ENCODE measurements around the gene DENND2A. TPM values are rescaled to one million over a fixed set of nuclear protein-coding genes. Genes with fewer than 3 reads are reported as not detected.
"Not testable (repeated sequence)": the region's sequence is repeated elsewhere in the genome, so short reads cannot be mapped to it uniquely, and the experiment has no call there.

DENND2A gene
- polyA plus RNA-seq, 1 donor from 2014 or later: not detected

DNA sequence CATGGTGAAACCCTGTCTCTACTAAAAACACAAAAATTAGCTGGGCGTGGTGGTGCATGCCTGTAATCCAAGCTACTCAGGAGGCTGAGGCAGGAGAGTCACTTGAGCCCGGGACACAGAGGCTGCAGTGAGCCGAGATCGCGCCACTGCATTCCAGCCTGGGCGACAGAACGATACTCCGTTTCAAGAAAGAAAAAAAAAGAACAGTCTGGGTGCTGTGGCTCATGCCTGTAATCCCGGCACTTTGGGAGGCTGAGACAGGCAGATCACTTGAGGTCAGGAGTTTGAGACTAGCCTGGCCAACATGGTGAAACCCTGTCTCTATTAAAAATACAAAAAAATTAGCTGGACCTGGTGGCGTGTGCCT is 15.4 kb downstream of the DENND2A start:
- not testable (repeated sequence) for H3K36me3 Mint-ChIP-seq, H3K4me1 Mint-ChIP-seq, H3K27ac Mint-ChIP-seq, H3K9me3 Mint-ChIP-seq, H3K27me3 Mint-ChIP-seq, H3K4me3 Mint-ChIP-seq

DNA sequence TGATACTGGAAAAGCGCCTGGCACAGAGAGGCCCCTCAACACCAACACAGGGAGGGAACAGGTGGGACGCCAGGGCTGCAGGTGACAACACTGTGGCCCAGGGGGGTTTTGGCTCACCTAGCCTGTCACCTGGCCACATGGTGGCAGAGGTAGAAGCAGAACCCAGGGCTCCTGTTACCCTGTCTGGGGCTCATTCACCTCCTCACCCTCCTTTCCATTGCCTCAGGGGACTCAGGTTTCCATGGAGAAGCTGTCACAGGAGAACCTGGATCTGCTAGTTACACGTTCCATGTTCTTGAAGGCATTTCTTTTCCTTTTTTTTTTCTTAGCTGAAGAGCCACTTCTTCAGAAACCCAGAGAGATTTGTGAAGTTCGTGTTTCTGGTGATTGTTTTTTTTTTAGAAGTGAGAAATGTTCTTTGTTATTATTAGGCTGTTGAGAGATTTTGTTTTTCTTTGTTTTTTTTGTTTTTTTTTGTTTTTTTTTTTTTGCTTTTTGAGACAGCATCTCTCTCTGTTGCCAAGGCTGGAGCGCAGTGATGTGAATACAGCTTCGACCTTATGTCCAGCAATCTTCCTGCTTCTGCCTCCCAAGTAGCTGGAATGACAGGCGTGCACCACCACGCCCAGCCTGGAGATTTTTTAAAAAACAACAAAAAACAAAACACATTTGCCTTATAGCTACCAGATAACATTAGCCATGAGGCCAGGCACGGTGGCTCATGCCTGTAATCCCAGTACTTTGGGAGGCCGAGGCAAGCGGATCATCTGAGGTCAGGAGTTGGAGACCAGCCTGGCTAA is 16.0 kb downstream of the DENND2A start:
- Mint-ChIP-seq H3K27me3 (no peaks in the 10 kb centered on the region), H3K27ac (no peak overlapping the region), H3K4me3 (peak overlapping the region in 1 of 4 donors; percentile 58), H3K4me1 (peaks cover 0 to 4% (median 2%) of the 10 kb centered on the region in 3 donors), H3K36me3 (peaks cover 1% of the 10 kb centered on the region), H3K9me3 (no peaks in the 10 kb centered on the region)

- Mint-ChIP-seq H3K27ac (no peak overlapping the region), H3K9me3 (no peaks in the 10 kb centered on the region), H3K4me3 (peak overlapping the region in 1 of 4 donors; percentile 58), H3K27me3 (no peaks in the 10 kb centered on the region), H3K36me3 (peaks cover 1% of the 10 kb centered on the region), H3K4me1 (peaks cover 0 to 4% (median 2%) of the 10 kb centered on the region in 3 donors)
Measured at GRCh38 chr7:140623980-140624379, 16.6 kb downstream of the DENND2A start.

DNA sequence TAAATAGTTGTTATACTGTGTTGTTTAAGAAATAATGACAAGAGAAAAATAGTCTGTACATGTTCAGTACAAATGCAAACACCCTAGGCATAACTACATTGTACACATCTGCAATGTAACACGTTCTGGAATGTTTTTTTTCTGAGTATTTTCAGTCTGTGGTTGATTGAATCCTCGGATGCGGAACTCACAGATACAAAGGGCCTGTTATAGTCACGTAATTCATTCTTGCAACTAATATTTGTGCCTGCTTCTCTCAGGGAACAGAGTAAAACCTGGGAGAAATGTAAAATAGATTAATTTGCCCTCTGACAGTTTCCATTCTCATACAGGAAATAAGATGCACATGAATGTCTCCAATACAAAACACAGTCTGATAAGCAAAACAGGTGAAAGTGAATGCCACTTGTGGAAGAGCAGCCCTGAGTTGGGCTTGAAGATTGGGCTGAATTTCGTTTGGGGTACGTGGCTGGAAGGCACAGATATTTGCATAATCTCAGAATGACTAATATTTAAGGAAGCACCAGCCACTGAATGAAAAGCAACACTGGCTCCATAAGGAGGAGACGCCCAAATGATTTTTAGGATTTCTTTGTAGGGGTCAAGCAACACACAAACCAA is 19.1 kb downstream of the DENND2A start:
- H3K36me3 Mint-ChIP-seq: peaks cover 1% of the 10 kb centered on the region
- H3K27ac Mint-ChIP-seq: peak overlapping the region in 1 of 3 donors; percentile 43
- H3K4me1 Mint-ChIP-seq: peaks cover 0 to 4% (median 2%) of the 10 kb centered on the region in 3 donors

DNA sequence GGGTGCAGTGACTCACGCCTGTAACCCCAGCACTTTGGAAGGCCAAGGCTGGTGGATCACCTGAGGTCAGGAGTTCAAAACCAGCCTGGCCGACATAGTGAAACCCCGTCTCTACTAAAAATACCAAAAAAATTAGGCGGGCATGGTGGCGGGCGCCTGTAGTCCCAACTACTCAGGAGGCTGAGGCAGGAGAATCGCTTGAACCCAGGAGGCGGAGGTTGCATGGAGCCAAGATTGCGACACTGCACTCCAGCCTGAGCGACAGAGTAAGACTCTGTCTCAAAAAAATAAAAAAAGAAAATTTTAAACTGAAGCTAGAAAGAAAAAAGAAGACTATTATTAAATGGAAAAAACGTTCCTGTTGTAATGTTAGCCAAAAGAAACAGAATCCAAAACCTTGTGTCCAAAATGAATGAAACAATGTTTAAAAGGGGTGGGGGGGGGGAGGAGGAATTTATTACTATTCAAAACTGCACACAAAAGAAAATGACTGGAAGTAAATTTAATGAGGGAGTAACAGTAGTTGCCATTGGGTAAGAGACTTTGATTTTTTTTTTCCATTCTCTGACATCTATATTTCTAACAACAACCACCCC is 20.6 kb downstream of the DENND2A start:
- not testable (repeated sequence) for H3K9me3 Mint-ChIP-seq, H3K4me3 Mint-ChIP-seq

More for the DNA sequence above, 19.1 kb downstream of the DENND2A start:
- no peak overlapping the region for H3K4me3 Mint-ChIP-seq
- H3K9me3 Mint-ChIP-seq: no peaks in the 10 kb centered on the region
- H3K27me3 Mint-ChIP-seq: no peaks in the 10 kb centered on the region

GRCh38 chr7:140619176-140619575 is 21.4 kb downstream of the DENND2A start:
- peaks cover 0 to 4% (median 2%) of the 10 kb centered on the region in 3 donors for H3K4me1 Mint-ChIP-seq
- no peaks in the 10 kb centered on the region for H3K9me3 Mint-ChIP-seq
- no peak overlapping the region for H3K4me3 Mint-ChIP-seq
- H3K27ac Mint-ChIP-seq: no peak overlapping the region
- H3K36me3 Mint-ChIP-seq: no peaks in the 10 kb centered on the region
- H3K27me3 Mint-ChIP-seq: no peaks in the 10 kb centered on the region

More for the DNA sequence above, 20.6 kb downstream of the DENND2A start:
- H3K27ac Mint-ChIP-seq, H3K36me3 Mint-ChIP-seq, H3K4me1 Mint-ChIP-seq, H3K27me3 Mint-ChIP-seq: not testable (repeated sequence)

DNA sequence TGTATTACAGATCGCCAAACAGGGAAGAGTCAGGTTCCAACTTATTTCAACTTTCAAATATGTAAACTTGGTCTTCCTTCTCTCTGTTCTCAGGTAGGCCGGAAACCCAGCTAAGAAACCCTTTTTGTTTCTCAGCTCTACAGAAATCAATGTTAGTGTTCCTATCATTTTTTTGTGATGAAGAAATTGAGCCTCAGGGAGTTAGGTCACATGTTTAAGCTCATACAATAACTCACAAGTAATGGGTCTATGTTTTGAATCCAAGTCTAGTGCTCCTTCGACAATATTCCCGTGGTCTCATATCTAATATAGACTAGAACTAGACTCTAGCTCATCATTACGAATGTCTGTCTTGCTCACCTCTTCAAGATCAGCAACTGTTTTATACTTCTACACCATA is 22.3 kb downstream of the DENND2A start:
- Mint-ChIP-seq H3K4me1 (peaks cover 0 to 4% (median 2%) of the 10 kb centered on the region in 3 donors), H3K9me3 (no peaks in the 10 kb centered on the region), H3K4me3 (no peak overlapping the region), H3K27me3 (no peaks in the 10 kb centered on the region), H3K36me3 (no peaks in the 10 kb centered on the region), H3K27ac (no peak overlapping the region)

GRCh38 chr7:140617081-140617480 is 23.5 kb downstream of the DENND2A start:
- no peaks in the 10 kb centered on the region for H3K36me3 Mint-ChIP-seq
- H3K27ac Mint-ChIP-seq: no peak overlapping the region
- no peak overlapping the region for H3K4me3 Mint-ChIP-seq
- no peaks in the 10 kb centered on the region for H3K27me3 Mint-ChIP-seq
- peaks cover 0 to 4% (median 2%) of the 10 kb centered on the region in 3 donors for H3K4me1 Mint-ChIP-seq
- no peaks in the 10 kb centered on the region for H3K9me3 Mint-ChIP-seq

GRCh38 chr7:140616328-140616727 is 24.3 kb downstream of the DENND2A start:
- Mint-ChIP-seq H3K4me1 (no peaks in the 10 kb centered on the region), H3K27ac (no peak overlapping the region), H3K27me3 (no peaks in the 10 kb centered on the region), H3K9me3 (no peaks in the 10 kb centered on the region), H3K4me3 (no peak overlapping the region), H3K36me3 (no peaks in the 10 kb centered on the region)

GRCh38 chr7:140611641-140612040 is 29.0 kb downstream of the DENND2A start:
- no peaks in the 10 kb centered on the region for H3K36me3 Mint-ChIP-seq
- peaks cover 1% of the 10 kb centered on the region for H3K27me3 Mint-ChIP-seq
- no peak overlapping the region for H3K27ac Mint-ChIP-seq
- H3K4me3 Mint-ChIP-seq: no peak overlapping the region
- H3K4me1 Mint-ChIP-seq: no peaks in the 10 kb centered on the region
- no peaks in the 10 kb centered on the region for H3K9me3 Mint-ChIP-seq

DNA sequence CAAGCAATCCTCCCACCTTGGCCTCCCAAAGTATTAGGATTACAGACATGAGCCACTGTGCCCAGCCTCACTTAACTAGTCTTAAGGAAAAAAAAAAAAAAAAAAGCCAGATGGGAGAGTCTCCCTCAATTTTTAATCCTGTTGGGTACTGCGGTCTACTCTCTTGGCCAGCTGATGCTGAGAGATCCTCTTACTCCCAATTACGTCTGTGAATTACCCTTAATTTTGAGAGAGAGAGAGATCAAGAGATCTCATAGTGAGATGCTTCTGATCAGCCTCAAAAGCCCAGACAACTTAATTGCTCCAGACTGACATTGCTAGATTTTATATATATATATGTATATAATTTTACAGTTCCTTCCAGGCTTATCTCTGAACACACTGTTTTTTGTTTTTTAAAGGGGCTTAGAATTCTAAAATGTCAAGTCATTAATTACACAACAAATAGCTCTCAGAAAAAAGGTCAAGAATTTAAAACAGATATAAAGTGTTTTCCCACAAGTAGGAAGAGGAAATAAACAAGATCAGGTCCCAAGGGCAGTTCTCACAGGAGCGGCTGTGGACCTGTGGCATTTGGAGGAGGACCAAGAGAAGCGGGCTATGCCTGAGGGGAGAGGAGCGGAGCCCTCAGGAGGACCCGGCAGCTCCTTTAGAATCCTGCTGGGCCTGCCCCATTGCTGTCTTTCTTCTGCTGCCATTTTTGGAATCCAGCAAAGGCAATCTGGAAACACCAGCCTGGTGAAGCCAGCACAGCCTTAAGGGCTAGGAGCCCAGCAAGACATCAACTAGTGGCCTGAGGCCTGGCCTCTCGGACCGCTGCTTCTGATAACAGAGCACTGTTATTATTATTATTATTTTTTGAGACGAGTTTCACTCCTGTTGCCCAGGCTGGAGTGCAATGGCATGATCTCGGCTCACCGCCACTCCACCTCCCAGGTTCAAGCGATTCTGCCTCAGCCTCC is 30.1 kb downstream of the DENND2A start:
- H3K27me3 Mint-ChIP-seq: peaks cover 1% of the 10 kb centered on the region
- no peaks in the 10 kb centered on the region for H3K36me3 Mint-ChIP-seq
- H3K27ac Mint-ChIP-seq: no peak overlapping the region
- H3K4me3 Mint-ChIP-seq: no peak overlapping the region
- no peaks in the 10 kb centered on the region for H3K9me3 Mint-ChIP-seq
- no peaks in the 10 kb centered on the region for H3K4me1 Mint-ChIP-seq

DNA sequence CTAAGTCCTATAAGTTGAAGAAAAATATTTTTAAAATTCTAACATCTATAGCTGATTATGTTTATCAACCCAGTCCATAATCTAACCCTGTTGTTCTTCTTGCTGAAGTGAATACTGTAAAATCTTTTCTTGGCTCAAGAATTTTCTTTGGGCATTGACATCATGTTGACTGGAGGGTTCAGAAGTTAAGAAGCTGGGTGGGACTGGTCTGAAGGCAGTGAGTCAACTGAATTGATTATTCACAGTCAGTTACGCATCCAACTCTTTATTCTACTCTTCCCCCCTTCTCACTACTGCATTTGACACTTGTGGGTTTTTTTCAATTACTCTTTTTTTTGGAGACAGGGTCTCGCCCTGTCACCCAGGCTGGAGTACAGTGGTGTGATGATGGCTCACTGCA is 31.0 kb downstream of the DENND2A start:
- H3K9me3 Mint-ChIP-seq: no peaks in the 10 kb centered on the region
- H3K4me3 Mint-ChIP-seq: no peak overlapping the region

DNA sequence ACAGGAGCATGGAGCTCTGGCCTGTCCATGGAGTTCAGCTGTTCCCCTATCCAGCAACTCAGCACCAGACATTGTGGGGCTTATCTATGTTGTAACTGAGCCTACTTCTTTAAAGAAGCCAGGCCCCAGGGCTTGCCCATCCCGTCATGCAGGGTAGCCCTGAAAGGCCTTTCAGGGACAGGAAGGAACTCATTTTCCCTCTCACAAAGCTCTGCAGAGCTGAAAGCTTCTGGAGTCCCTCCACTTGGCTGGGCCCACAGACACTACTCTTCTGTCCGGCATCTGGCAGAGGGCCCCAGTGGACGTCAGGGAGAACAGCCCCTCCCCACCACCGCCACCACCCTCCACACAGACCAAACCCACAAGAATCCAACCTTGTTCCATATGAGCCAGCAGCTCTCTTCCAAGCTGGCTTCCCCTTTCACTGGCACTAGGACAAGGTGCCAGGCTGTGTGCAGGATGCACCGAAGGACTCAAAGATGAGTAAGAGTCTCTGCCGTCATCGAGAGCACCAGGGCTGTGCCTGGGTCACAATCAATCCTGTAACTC is 33.1 kb downstream of the DENND2A start:
- H3K9me3 Mint-ChIP-seq: no peaks in the 10 kb centered on the region
- H3K4me1 Mint-ChIP-seq: no peaks in the 10 kb centered on the region
- peaks cover 1% of the 10 kb centered on the region for H3K27me3 Mint-ChIP-seq
- H3K4me3 Mint-ChIP-seq: no peak overlapping the region
- peaks cover 3% of the 10 kb centered on the region for H3K36me3 Mint-ChIP-seq
- H3K27ac Mint-ChIP-seq: no peak overlapping the region

More for the DNA sequence above, 31.0 kb downstream of the DENND2A start:
- no peak overlapping the region for H3K27ac Mint-ChIP-seq
- H3K36me3 Mint-ChIP-seq: peaks cover 3% of the 10 kb centered on the region
- no peaks in the 10 kb centered on the region for H3K4me1 Mint-ChIP-seq
- H3K27me3 Mint-ChIP-seq: peaks cover 1% of the 10 kb centered on the region

- Mint-ChIP-seq H3K4me1 (peaks cover 0 to 2% (median 0%) of the 10 kb centered on the region in 3 donors), H3K9me3 (no peaks in the 10 kb centered on the region), H3K27ac (peak overlapping the region in 1 of 3 donors; percentile 73), H3K27me3 (peaks cover 6% of the 10 kb centered on the region), H3K4me3 (peak overlapping the region in 1 of 4 donors; percentile 58), H3K36me3 (peaks cover 4% of the 10 kb centered on the region)
Measured at GRCh38 chr7:140605337-140605736, 35.3 kb downstream of the DENND2A start.

All from IgD-negative memory B cell (primary cell).